ENCODE measurements around the gene MTM1.
A peak's percentile ranks its signal among the peaks of the same experiment; 100 is the strongest.

MTM1 gene

GRCh38 chrX:150547375-150548115 is 20.9 kb upstream of the MTM1 start:
- peak overlapping the region in 20 of 21 experiments; percentile 9 to 80 (median 68) for H3K27ac ChIP-seq
- peak overlapping the region; percentile 21 to 37 (median 26) for H3K4me3 ChIP-seq

- Histone ChIP-seq H3K4me3 (no peak overlapping the region), H3K27ac (peak overlapping the region in 14 of 21 experiments; percentile 42 to 80 (median 70))
Observed at GRCh38 chrX:150548251-150548650, 20.2 kb upstream of the MTM1 start.

GRCh38 chrX:150548684-150549083 is 19.7 kb upstream of the MTM1 start:
- Histone ChIP-seq H3K27ac (peak overlapping the region in 1 of 21 experiments; percentile 67), H3K4me3 (no peak overlapping the region)

- H3K4me3 ChIP-seq = no peak overlapping the region
- no peak overlapping the region for H3K27ac ChIP-seq
Observed at GRCh38 chrX:150551963-150552362, 16.5 kb upstream of the MTM1 start.

- no peak overlapping the region for H3K27ac ChIP-seq
- no peak overlapping the region for H3K4me3 ChIP-seq
Observed at GRCh38 chrX:150558424-150558823, 10.0 kb upstream of the MTM1 start.

GRCh38 chrX:150564838-150565237 is 3.6 kb upstream of the MTM1 start:
- H3K27ac ChIP-seq = no peak overlapping the region

GRCh38 chrX:150565551-150565950 is 2.9 kb upstream of the MTM1 start:
- no peak overlapping the region for H3K4me3 ChIP-seq
- H3K27ac ChIP-seq = no peak overlapping the region

More at GRCh38 chrX:150564838-150565237, 3.6 kb upstream of the MTM1 start:
- no peak overlapping the region for H3K4me3 ChIP-seq

- Histone ChIP-seq H3K27ac (no peak overlapping the region), H3K4me3 (no peak overlapping the region)
Observed at GRCh38 chrX:150566734-150567182, 1.7 kb upstream of the MTM1 start.

GRCh38 chrX:150567645-150568319 is 639 bp upstream of the MTM1 start:
- no peak overlapping the region for H3K27ac ChIP-seq
- no peak overlapping the region for H3K4me3 ChIP-seq

- Histone ChIP-seq H3K27ac (peak overlapping the region in 20 of 21 experiments; percentile 71 to 93 (median 84)), H3K4me3 (peak overlapping the region; percentile 61 to 75 (median 67))
Observed at GRCh38 chrX:150569155-150569477, 695 bp downstream of the MTM1 start.

- Histone ChIP-seq H3K4me3 (peak overlapping the region in 2 of 7 experiments; percentile 15 to 75), H3K27ac (peak overlapping the region in 7 of 21 experiments; percentile 22 to 93 (median 83))
Observed at GRCh38 chrX:150570512-150570911, 2.1 kb downstream of the MTM1 start.

GRCh38 chrX:150572206-150572605 is 3.8 kb downstream of the MTM1 start:
- Histone ChIP-seq H3K27ac (peak overlapping the region in 15 of 21 experiments; percentile 4 to 88 (median 29)), H3K4me3 (no peak overlapping the region)

- H3K27ac ChIP-seq = peak overlapping the region in 10 of 21 experiments; percentile 16 to 86 (median 50)
Observed at GRCh38 chrX:150573106-150573505, 4.7 kb downstream of the MTM1 start.

GRCh38 chrX:150573702-150574101 is 5.3 kb downstream of the MTM1 start:
- Histone ChIP-seq H3K4me3 (no peak overlapping the region), H3K27ac (peak overlapping the region in 7 of 21 experiments; percentile 18 to 86 (median 54))

More at GRCh38 chrX:150573106-150573505, 4.7 kb downstream of the MTM1 start:
- no peak overlapping the region for H3K4me3 ChIP-seq

- H3K4me3 ChIP-seq = no peak overlapping the region
Observed at GRCh38 chrX:150574559-150575418, 6.4 kb downstream of the MTM1 start.

GRCh38 chrX:150575419-150575814 is 7.0 kb downstream of the MTM1 start:
- peak overlapping the region in 15 of 21 experiments; percentile 4 to 86 (median 55) for H3K27ac ChIP-seq
- H3K4me3 ChIP-seq = no peak overlapping the region

More at GRCh38 chrX:150574559-150575418, 6.4 kb downstream of the MTM1 start:
- H3K27ac ChIP-seq = peak overlapping the region in 14 of 21 experiments; percentile 11 to 86 (median 51)

GRCh38 chrX:150577174-150577573 is 8.8 kb downstream of the MTM1 start:
- Histone ChIP-seq H3K4me3 (no peak overlapping the region), H3K27ac (peak overlapping the region in 3 of 21 experiments; percentile 37 to 86 (median 82))

GRCh38 chrX:150581093-150581775 is 12.8 kb downstream of the MTM1 start:
- Histone ChIP-seq H3K4me3 (no peak overlapping the region), H3K27ac (no peak overlapping the region)

GRCh38 chrX:150582338-150582948 is 14.0 kb downstream of the MTM1 start:
- H3K27ac ChIP-seq = no peak overlapping the region
- no peak overlapping the region for H3K4me3 ChIP-seq

Measured in skin epidermis (tissue), 12 donors.